HT1080 (cell line): ENCODE measurements around the gene TENT4A. TPM values are rescaled to one million over a fixed set of nuclear protein-coding genes. Genes with fewer than 3 reads are reported as not detected.
"Not testable (repeated sequence)": the region's sequence is repeated elsewhere in the genome, so short reads cannot be mapped to it uniquely, and the experiment has no call there.

Experiments
- DNase-seq: peaks from one replicate; pipeline ENCODE4 v3.0.0-alpha.2; 2015; ENCODE audit warnings: low read depth
- polyA plus RNA-seq, 2 experiments: library from polyadenylated mRNA; depleted of rRNA; stranded (reverse); fragments of >200 nt; gene quantifications; 2 replicates each; pipeline ENCODE4 v1.2.3, GENCODE V29; 2015
- total RNA-seq: library from RNA; depleted of rRNA; stranded (reverse); fragments of >200 nt; shearing (Covaris generic); gene quantifications from 2 replicates; pipeline ENCODE4 v1.2.3, GENCODE V29; 2014; rRNA removed

Gene TENT4A
- total RNA-seq = 16.5 and 23.0 TPM in 2 replicates
- polyA plus RNA-seq (2015; cell fraction: cytosol; rRNA removed) = 22.0 and 26.9 TPM in 2 replicates
- 61.4 and 71.2 TPM in 2 replicates for polyA plus RNA-seq (2015; cell fraction: nucleus; rRNA removed)

- no peak for DNase-seq
Observed at GRCh38 chr5:6713274-6714225, at the start of gene TENT4A. Gene TENT4A, plus strand, starts transcription at chr5:6713432. Its CDS starts 552 bp downstream, at chr5:6713984.

GRCh38 chr5:6666762-6667161, 46.5 kb upstream of the TENT4A start:
- no peak for DNase-seq

- DNase-seq = no peak
Observed at GRCh38 chr5:6667648-6668047, 45.6 kb upstream of the TENT4A start.

- not testable (repeated sequence) for DNase-seq
Observed at GRCh38 chr5:6668717-6669116, 44.5 kb upstream of the TENT4A start.

GRCh38 chr5:6673031-6673430, 40.2 kb upstream of the TENT4A start:
- DNase-seq = no peak

- DNase-seq = no peak
Observed at GRCh38 chr5:6673963-6674362, 39.3 kb upstream of the TENT4A start.

- no peak for DNase-seq
Observed at GRCh38 chr5:6674421-6674820, 38.8 kb upstream of the TENT4A start.

- no peak for DNase-seq
Observed at GRCh38 chr5:6674886-6675285, 38.3 kb upstream of the TENT4A start.

- DNase-seq = peak; percentile 18
Observed at GRCh38 chr5:6675784-6676491, 37.3 kb upstream of the TENT4A start.

GRCh38 chr5:6676702-6677101, 36.5 kb upstream of the TENT4A start:
- DNase-seq = peak; percentile 73

GRCh38 chr5:6678385-6678784, 34.8 kb upstream of the TENT4A start:
- DNase-seq = no peak

GRCh38 chr5:6680922-6681321, 32.3 kb upstream of the TENT4A start:
- DNase-seq = no peak

GRCh38 chr5:6681682-6682081, 31.6 kb upstream of the TENT4A start:
- no peak for DNase-seq

GRCh38 chr5:6682239-6682638, 31.0 kb upstream of the TENT4A start:
- no peak for DNase-seq

- no peak for DNase-seq
Observed at GRCh38 chr5:6683241-6683640, 30.0 kb upstream of the TENT4A start.

GRCh38 chr5:6684075-6684474, 29.2 kb upstream of the TENT4A start:
- DNase-seq = no peak

- no peak for DNase-seq
Observed at GRCh38 chr5:6686501-6686900, 26.7 kb upstream of the TENT4A start.

- peak; percentile 44 for DNase-seq
Observed at GRCh38 chr5:6686915-6687409, 26.3 kb upstream of the TENT4A start.

GRCh38 chr5:6687505-6687904, 25.7 kb upstream of the TENT4A start:
- DNase-seq = no peak

GRCh38 chr5:6692906-6693305, 20.3 kb upstream of the TENT4A start:
- no peak for DNase-seq

GRCh38 chr5:6698696-6699095, 14.5 kb upstream of the TENT4A start:
- no peak for DNase-seq

- DNase-seq = no peak
Observed at GRCh38 chr5:6699357-6699756, 13.9 kb upstream of the TENT4A start.
